Neural cell (in vitro differentiated cells): ENCODE data around the gene DNAJC13. TPM values are rescaled to one million over a fixed set of nuclear protein-coding genes. Genes with fewer than 3 reads are reported as not detected.

ENCODE experiments used
- H2AFZ ChIP-seq: fragments of 200-600, 300-800 bp; sonication (generic), shearing (Covaris generic); 2 replicates; pipeline ENCODE4 v1.6.0; 2014; ENCODE audit warnings: low read depth, mild to moderate bottlenecking, antibody characterized with exemption, low read length, moderate library complexity
- H3F3A ChIP-seq: fragments of 200-600 bp; shearing (Covaris generic); 2 replicates; pipeline ENCODE4 v1.6.1; 2016; ENCODE audit warnings: mild to moderate bottlenecking, moderate library complexity, mixed read lengths, antibody characterized with exemption, low read length; ENCODE audit not compliant: insufficient read depth, poor library complexity, severe bottlenecking
- H3K27ac ChIP-seq: fragments of 200-600, 300-800 bp; sonication (generic), shearing (Covaris generic); 2 replicates; pipeline ENCODE4 v1.5.1; 2014; ENCODE audit warnings: mild to moderate bottlenecking, low read length, moderate library complexity
- H3K27me3 ChIP-seq: fragments of 300-800, 200-600 bp; sonication (generic), shearing (Covaris generic); 2 replicates; pipeline ENCODE4 v1.6.0; 2014; ENCODE audit warnings: mild to moderate bottlenecking, low read depth, low read length, moderate library complexity; ENCODE audit not compliant: insufficient read depth
- H3K36me3 ChIP-seq: fragments of 300-800, 200-600 bp; sonication (generic), shearing (Covaris generic); 2 replicates; pipeline ENCODE4 v1.5.1; 2014; ENCODE audit warnings: mild to moderate bottlenecking, antibody characterized with exemption, low read length, moderate library complexity; ENCODE audit not compliant: insufficient read depth
- H3K4me2 ChIP-seq: fragments of 300-800, 200-600 bp; sonication (generic), shearing (Covaris generic); 2 replicates; pipeline ENCODE4 v1.6.0; 2014; ENCODE audit warnings: mild to moderate bottlenecking, low read length
- H3K4me3 ChIP-seq: fragments of 300-800, 200-600 bp; sonication (generic), shearing (Covaris generic); 2 replicates; pipeline ENCODE4 v1.5.1; 2014; ENCODE audit warnings: mild to moderate bottlenecking, low read length, moderate library complexity
- H3K79me2 ChIP-seq: fragments of 200-600 bp; shearing (Covaris generic); replicated peaks from 2 replicates; pipeline ENCODE4 v1.6.0; 2014; ENCODE audit warnings: mild to moderate bottlenecking, low read length, moderate library complexity; ENCODE audit not compliant: insufficient read depth
- H3K9ac ChIP-seq: fragments of 300-800, 200-600 bp; sonication (generic), shearing (Covaris generic); 2 replicates; pipeline ENCODE4 v1.6.1; 2016; ENCODE audit warnings: mild to moderate bottlenecking, low read length, mixed read lengths
- H3K9me2 ChIP-seq: fragments of 200-600 bp; shearing (Covaris generic); 2 replicates; pipeline ENCODE4 v1.6.1; 2016; ENCODE audit warnings: mild to moderate bottlenecking, low read length, mixed read lengths; ENCODE audit not compliant: insufficient read depth
- H3K9me3 ChIP-seq: fragments of 200-600, 300-800 bp; sonication (generic), shearing (Covaris generic); 2 replicates; pipeline ENCODE4 v1.6.1; 2016; ENCODE audit warnings: mild to moderate bottlenecking, mixed run types, low read length, moderate library complexity, mixed read lengths
- H4K20me1 ChIP-seq: fragments of 200-600 bp; shearing (Covaris generic); 2 replicates; pipeline ENCODE4 v1.6.1; 2016; ENCODE audit warnings: mild to moderate bottlenecking, mixed run types; ENCODE audit not compliant: insufficient read depth
- CTCF ChIP-seq: fragments of 450-650 bp; IDR thresholded peaks from 2 replicates; pipeline ENCODE4 v1.5.1; 2014; ENCODE audit warnings: antibody characterized with exemption, mild to moderate bottlenecking, moderate library complexity; ENCODE audit not compliant: poor library complexity, severe bottlenecking
- EP300 ChIP-seq: fragments of 450-650 bp; conservative IDR thresholded peaks from 2 replicates; pipeline ENCODE4 v1.6.1; 2014; ENCODE audit warnings: antibody characterized with exemption, mild to moderate bottlenecking, moderate library complexity; ENCODE audit not compliant: poor library complexity, severe bottlenecking
- EZH2 ChIP-seq: fragments of 200-600, 300-800 bp; shearing (Covaris generic), sonication (generic); IDR thresholded peaks from 2 replicates; pipeline ENCODE4 v1.6.1; 2014; ENCODE audit warnings: antibody characterized with exemption, low read length, borderline replicate concordance, mild to moderate bottlenecking; ENCODE audit not compliant: insufficient read depth, poor library complexity, severe bottlenecking
- MXI1 ChIP-seq: fragments of 450-650 bp; conservative IDR thresholded peaks from 2 replicates; pipeline ENCODE4 v1.6.1; 2014; ENCODE audit warnings: antibody characterized with exemption, mild to moderate bottlenecking; ENCODE audit not compliant: poor library complexity, severe bottlenecking
- POLR2AphosphoS5 ChIP-seq: IDR thresholded peaks from 2 replicates; pipeline ENCODE4 v1.6.1; 2012
- REST ChIP-seq: IDR thresholded peaks from 2 replicates; pipeline ENCODE4 v1.6.1; 2012; ENCODE audit warnings: borderline replicate concordance
- SMC3 ChIP-seq: fragments of 450-650 bp; conservative IDR thresholded peaks from 2 replicates; pipeline ENCODE4 v1.6.1; 2014; ENCODE audit warnings: antibody characterized with exemption, mild to moderate bottlenecking, moderate library complexity; ENCODE audit not compliant: poor library complexity
- TAF1 ChIP-seq: IDR thresholded peaks from 2 replicates; pipeline ENCODE4 v1.6.1; 2012; ENCODE audit warnings: low read depth
- polyA plus RNA-seq: library from polyadenylated mRNA; depleted of rRNA; stranded (reverse); fragments of >200 nt; gene quantifications from 2 replicates; pipeline ENCODE4 v1.2.3, GENCODE V29; 2014

DNAJC13 gene
- polyA plus RNA-seq, 1 donor from 2014 or later, result 38.4 TPM

- TF ChIP-seq TAF1 (no peak), SMC3 (no peak)
These were observed 119.3 kb downstream of the DNAJC13 start (continued) for GRCh38 chr3:132536442-132537153.

- H3K9ac ChIP-seq, result no peak overlapping the region
- H3K36me3 ChIP-seq, result peaks cover 4% of the 10 kb centered on the region
- H3K4me3 ChIP-seq, result no peak overlapping the region
- H3K27ac ChIP-seq, result no peak overlapping the region
- H2AFZ ChIP-seq, result no peak overlapping the region
- no peak overlapping the region for H3K4me2 ChIP-seq
- H3K27me3 ChIP-seq, result no peaks in the 10 kb centered on the region
- no peaks in the 10 kb centered on the region for H3K79me2 ChIP-seq
- no peak for TF ChIP-seq TAF1
- no peak for TF ChIP-seq CTCF
- no peak for TF ChIP-seq SMC3
- no peak for TF ChIP-seq REST
- no peak for TF ChIP-seq MXI1
- no peak for TF ChIP-seq POLR2AphosphoS5
- no peak for TF ChIP-seq EZH2
- no peak for TF ChIP-seq EP300
- H3K9me2 ChIP-seq, result no peaks in the 10 kb centered on the region
- no peaks in the 10 kb centered on the region for H3K9me3 ChIP-seq
- H4K20me1 ChIP-seq, result no peaks in the 10 kb centered on the region
- no peaks in the 10 kb centered on the region for H3F3A ChIP-seq
These were observed 120.0 kb downstream of the DNAJC13 start for GRCh38 chr3:132537297-132537696.

- Histone ChIP-seq H2AFZ (no peak overlapping the region), H3K9ac (no peak overlapping the region), H3K9me2 (no peaks in the 10 kb centered on the region), H3K27ac (no peak overlapping the region), H3K27me3 (no peaks in the 10 kb centered on the region), H3K4me2 (no peak overlapping the region), H3K9me3 (no peaks in the 10 kb centered on the region), H4K20me1 (no peaks in the 10 kb centered on the region), H3K36me3 (peaks cover 4% of the 10 kb centered on the region), H3K79me2 (no peaks in the 10 kb centered on the region), H3K4me3 (no peak overlapping the region), H3F3A (no peaks in the 10 kb centered on the region)
- TF ChIP-seq SMC3 (no peak), CTCF (no peak)
These were observed 120.8 kb downstream of the DNAJC13 start for GRCh38 chr3:132538072-132538471.
